Testis (tissue), 2 donors: ENCODE measurements around the gene LCMT2.

Experiments used
- POLR2A ChIP-seq: fragments of 450-650 bp; IDR thresholded peaks from one replicate; pipeline ENCODE4 v1.6.1; 2017; ENCODE audit warnings: antibody characterized with exemption, mild to moderate bottlenecking, moderate library complexity
- TF ChIP-seq, protein P1 (sequence below), 3 experiments: fragments of 450-650 bp in 2 of 3; fragments of 200-600 bp in 1 of 3; sonication (generic) in 1 of 3; IDR thresholded peaks; one replicate each; pipeline ENCODE4 v1.5.1; 2016 to 2019; ENCODE audit warnings: antibody characterized with exemption in 3 of 3, mild to moderate bottlenecking in 2 of 3, moderate library complexity in 1 of 3

DNA sequence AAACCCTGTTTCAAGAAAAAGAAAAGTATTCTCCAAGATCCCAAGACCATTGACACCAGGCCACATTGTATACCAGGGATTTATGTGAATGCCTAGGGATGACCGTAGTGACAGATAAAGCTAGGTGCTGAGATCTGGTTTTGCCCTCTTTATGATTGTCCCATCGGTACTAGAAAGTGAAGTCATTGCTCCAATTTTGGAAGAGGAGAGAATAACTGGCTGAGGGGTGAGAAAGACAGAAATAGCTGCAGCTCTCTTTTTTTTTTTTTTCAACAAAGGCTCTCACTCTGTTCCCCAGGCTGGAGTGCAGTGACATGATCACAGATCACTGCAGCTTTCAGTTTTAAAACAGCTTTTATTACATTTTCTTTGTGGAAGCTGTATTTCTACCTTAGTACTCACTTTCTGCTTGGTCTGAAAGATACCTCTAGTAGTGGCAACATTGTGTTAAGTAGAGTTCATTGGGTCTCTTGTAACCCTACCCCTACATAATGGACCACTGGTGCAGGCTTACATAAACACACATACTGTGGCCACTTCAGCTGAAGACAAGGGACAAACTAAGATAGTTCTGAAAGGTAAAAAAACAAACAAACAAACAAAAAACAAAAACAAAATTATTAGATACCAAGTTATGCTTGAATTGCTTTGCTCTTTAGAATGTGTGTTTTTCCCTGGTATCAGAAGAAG is 22.5 kb upstream of the LCMT2 start:
- no peak for TF ChIP-seq POLR2A
- TF ChIP-seq, protein P1, sequence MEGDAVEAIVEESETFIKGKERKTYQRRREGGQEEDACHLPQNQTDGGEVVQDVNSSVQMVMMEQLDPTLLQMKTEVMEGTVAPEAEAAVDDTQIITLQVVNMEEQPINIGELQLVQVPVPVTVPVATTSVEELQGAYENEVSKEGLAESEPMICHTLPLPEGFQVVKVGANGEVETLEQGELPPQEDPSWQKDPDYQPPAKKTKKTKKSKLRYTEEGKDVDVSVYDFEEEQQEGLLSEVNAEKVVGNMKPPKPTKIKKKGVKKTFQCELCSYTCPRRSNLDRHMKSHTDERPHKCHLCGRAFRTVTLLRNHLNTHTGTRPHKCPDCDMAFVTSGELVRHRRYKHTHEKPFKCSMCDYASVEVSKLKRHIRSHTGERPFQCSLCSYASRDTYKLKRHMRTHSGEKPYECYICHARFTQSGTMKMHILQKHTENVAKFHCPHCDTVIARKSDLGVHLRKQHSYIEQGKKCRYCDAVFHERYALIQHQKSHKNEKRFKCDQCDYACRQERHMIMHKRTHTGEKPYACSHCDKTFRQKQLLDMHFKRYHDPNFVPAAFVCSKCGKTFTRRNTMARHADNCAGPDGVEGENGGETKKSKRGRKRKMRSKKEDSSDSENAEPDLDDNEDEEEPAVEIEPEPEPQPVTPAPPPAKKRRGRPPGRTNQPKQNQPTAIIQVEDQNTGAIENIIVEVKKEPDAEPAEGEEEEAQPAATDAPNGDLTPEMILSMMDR (IDR thresholded peaks at IDR 0.05), result no peak
